Measurements from ENCODE around the gene ANKRD13B.
"Not testable (repeated sequence)": the region's sequence is repeated elsewhere in the genome, so short reads cannot be mapped to it uniquely, and the experiment has no call there.

ANKRD13B gene

DNA sequence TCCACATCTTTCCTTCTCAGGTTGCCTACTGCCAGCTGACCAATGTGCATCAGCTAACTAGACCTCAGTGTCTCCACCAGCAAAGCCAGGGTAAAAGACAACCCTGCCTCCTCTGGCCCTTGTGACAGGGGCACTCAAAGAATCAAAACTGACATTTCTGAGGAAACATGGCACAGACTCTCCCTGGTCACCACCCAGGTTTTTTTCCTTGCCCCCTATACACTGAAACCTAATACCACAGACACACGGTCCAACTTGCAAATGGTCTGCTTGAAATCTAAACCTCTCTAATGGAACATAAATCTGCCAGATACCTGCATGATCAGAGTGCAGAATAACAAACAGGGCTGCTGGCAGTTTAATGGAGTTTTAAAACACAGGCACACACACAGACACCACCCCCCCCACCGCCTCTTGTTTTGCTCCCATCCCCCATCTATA is 49.3 kb downstream of the ANKRD13B start:
- DNase-seq (ENCODE audit: low spot score): no peak

DNA sequence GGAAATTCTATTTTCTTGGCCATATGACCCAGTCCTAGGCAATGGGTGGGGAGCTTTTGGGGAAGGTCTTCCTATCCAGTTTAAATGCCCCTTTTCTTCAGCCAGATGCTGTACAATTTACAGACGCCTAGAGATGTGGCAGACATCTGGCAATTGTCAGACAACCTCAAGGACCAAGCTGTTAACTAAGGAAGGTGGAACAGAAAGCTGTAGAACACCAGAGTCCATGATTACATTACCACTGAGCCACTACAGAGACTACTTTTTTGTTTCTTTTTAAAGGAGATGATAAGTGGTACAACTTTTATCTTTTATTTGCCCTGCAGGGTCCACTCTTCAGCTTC is 50.9 kb downstream of the ANKRD13B start:
- DNase-seq (ENCODE audit: low spot score): no peak

DNA sequence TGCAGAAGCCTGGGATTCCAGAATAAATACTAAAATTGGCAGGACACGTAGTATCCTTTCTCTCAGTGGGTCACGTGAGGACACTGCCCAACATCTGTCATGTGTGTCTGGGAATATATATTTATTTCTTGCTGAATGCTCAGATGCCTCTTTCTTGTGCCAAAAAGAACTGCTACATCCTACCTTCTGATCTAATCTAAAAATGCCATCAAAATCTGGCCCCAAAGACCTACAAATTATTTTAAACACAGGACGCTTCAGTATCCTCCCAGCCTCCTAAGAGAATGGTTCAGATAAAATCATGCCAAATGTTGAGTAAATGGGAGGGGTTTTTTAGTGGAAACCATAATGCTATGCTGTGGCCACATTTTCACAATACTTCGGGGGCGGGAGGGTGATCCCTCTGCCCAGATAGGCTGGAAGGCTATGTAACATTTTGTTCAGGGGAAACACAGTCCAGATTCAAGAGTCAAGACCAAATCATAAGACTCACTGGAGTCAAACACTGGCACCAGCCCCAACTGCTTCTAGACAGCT is 52.7 kb downstream of the ANKRD13B start:
- no peak for DNase-seq (ENCODE audit: low spot score)

GRCh38 chr17:29648005-29648404 is 55.1 kb downstream of the ANKRD13B start:
- DNase-seq (ENCODE audit: low spot score): no peak

DNA sequence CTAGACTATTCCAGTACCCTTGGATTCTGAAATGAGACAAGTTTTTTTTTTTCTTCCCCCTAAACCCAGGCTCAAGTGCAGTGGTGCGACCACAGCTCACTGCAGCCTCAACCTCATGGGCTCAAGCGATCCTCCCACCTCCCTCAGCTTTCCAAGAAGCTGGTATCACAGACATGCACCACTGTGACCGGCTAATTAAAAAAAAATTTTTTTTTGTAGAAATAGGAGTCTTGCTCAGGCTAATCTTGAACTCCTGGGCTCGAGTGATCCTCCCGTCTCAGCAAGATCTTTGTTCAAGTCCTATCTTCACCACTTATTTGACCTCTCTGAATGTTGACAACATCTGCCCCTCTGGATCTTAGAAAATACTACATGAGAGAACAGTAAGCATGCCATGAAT is 56.4 kb downstream of the ANKRD13B start:
- no peak for DNase-seq (ENCODE audit: low spot score)

- DNase-seq (ENCODE audit: low spot score): no peak
Measured at GRCh38 chr17:29650396-29650795, 57.5 kb downstream of the ANKRD13B start.

DNA sequence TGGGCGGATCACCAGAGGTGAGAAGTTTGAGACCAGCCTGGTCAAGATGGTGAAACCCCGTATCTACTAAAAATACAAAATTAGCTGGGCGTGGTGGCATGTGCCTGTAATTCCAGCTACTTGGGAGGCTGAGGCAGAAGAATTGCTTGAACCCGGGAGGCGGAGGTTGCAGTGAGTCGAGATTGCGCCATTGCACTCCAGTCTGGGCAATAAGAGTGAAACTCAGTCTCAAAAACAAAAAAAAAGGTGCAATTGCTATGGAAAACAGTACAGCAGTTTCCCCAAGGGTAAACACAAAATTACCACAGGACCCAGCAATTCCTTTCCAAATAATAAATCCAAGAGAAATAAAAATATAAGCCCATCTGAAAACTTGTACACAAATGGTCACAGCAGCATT is 59.0 kb downstream of the ANKRD13B start:
- DNase-seq (ENCODE audit: low spot score): not testable (repeated sequence)

GRCh38 chr17:29652976-29653375 is 60.0 kb downstream of the ANKRD13B start:
- no peak for DNase-seq (ENCODE audit: low spot score)

GRCh38 chr17:29653995-29654714 is 61.2 kb downstream of the ANKRD13B start:
- no peak for DNase-seq (ENCODE audit: low spot score)

DNA sequence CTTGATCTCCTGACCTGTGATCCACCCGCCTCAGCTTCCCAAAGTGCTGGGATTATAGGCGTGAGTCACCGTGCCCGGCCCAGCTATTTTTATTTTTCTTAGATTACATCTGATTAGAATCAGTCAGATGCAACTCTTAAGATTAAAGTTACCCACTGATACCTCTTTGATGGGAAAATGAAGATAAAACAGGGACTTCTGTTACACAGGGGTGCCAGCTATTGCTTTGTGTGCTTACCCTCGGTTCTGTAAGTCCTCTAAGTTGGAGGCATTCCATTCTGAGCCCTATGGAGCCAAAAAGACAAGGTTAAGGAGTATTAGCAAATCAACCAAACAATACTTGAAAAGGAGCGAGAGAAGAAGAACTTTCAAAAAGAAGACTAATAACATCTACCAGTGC is 62.4 kb downstream of the ANKRD13B start:
- no peak for DNase-seq (ENCODE audit: low spot score)

DNA sequence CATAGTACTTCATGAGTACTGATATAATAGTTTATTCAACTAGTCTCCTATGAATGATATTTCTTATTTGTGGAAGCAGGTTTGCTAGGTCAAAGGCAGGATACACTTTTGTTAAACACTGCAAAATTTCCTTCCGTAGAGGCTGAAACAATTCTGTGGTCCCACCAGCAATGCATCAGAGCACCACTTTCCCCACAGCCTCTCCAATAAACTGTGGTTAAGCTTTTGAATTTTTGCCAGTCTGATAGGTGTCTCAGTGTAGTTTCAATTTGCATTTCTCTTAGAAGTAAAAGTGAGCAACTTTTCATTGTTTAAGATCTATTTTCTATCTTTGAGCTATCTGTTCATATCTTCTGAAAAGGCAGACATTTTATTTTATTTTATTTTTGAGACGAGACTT is 66.2 kb downstream of the ANKRD13B start:
- DNase-seq (ENCODE audit: low spot score): no peak

DNA sequence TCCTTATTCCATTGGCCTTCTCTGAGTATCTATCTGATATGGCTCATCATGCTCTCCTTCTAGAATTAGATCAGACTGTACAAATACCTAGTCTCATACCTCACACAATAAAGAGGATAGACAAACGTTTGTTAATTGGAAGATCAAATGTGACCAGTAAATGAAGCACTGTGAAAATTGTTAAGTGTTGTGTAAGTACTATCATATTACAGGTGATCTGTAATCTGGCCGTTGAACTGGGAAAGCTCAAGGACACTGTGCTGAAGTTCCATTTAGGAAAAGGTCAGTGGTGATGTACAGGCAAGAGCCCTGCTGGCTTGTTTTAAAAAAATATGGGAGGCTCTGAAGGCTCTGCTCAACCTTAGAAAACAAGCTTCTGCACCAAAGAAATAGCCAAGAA is 68.3 kb downstream of the ANKRD13B start:
- no peak for DNase-seq (ENCODE audit: low spot score)

DNA sequence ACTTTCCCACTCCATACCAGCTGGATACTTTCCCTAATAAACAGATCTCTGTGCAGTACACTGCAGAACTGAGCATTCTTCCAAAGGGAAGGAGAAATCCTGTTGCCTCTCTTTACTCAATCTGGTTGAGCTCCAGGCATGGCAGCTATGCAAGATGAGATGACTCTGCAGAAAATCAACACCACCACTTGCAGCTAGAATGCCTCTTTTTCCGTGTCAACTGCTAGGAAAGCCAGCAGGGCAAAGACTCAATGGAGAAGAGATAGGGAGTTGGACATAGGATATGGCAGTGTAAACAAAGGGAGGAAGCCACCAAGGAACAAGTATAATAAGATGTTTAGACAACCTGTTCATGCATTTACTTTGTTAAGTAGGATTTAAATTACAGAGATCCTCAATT is 70.2 kb downstream of the ANKRD13B start:
- DNase-seq (ENCODE audit: low spot score): no peak
